Activated T-helper 2 cell treated with anti-CD3 and anti-CD28 coated beads, Interferon-gamma antibody, Interleukin-2, Interleukin-4, amounts not matched to agents 10 μg/mL and 5 μg/mL and 100 μg/mL, durations not matched to agents 14 hours and 24 hours and 36 hours (primary cell): ENCODE data around the gene CDH12. TPM values are rescaled to one million over a fixed set of nuclear protein-coding genes. Genes with fewer than 3 reads are reported as not detected.
"Not testable (repeated sequence)": the region's sequence is repeated elsewhere in the genome, so short reads cannot be mapped to it uniquely, and the experiment has no call there.

Source experiments
- DNase-seq: peaks from one replicate; pipeline ENCODE4 v3.0.0; 2021; ENCODE audit warnings: low spot score
- H3K27ac Mint-ChIP-seq: one replicate; pipeline ENCODE4 v1.8.0; 2021; ENCODE audit warnings: mixed read lengths
- H3K27me3 Mint-ChIP-seq: one replicate; pipeline ENCODE4 v1.8.0; 2021; ENCODE audit warnings: low read depth, mixed read lengths
- H3K36me3 Mint-ChIP-seq: one replicate; pipeline ENCODE4 v1.8.0; 2021; ENCODE audit warnings: low read depth, mixed read lengths
- H3K4me1 Mint-ChIP-seq: one replicate; pipeline ENCODE4 v1.8.0; 2021; ENCODE audit warnings: low read depth, mixed read lengths
- H3K4me3 Mint-ChIP-seq: one replicate; pipeline ENCODE4 v1.8.0; 2021; ENCODE audit warnings: low read depth, mild to moderate bottlenecking, moderate library complexity, mixed read lengths
- H3K9me3 Mint-ChIP-seq: one replicate; pipeline ENCODE4 v1.8.0; 2021; ENCODE audit warnings: mixed read lengths
- intact Hi-C: fragments of 100-400 bp; cut with micrococcal nuclease; formaldehyde crosslinking; loops from one replicate; pipeline ENCODE4 v1.15.1; 2023
- total RNA-seq: library from RNA; stranded (reverse); gene quantifications from 2 replicates; pipeline ENCODE4 v1.2.3, GENCODE V29; 2022

Gene CDH12
- total RNA-seq, 1 donor from 2014 or later: not detected

DNA sequence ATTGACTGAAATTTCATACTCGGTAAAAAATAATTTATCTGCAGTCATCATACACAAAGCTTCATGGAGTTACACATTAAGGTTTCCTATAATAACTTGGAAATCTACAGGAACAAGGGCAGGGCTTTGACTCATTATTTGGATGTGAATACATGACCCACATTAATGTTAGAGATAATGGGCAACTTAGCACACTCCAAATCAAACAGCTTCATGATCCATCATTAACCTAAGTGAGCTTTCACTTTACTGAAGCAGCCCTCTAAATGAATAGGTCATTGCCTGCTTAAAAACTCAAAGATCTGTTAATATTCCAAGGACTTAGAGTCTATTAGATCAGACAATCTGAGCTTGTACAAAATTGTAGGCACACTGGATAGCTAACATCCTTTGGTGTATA, 9.0 kb downstream of the CDH12 start:
- H3K27ac Mint-ChIP-seq: no peak overlapping the region
- no peaks in the 10 kb centered on the region for H3K4me1 Mint-ChIP-seq
- intact Hi-C loops: no loop called here
- DNase-seq: no peak
- H3K9me3 Mint-ChIP-seq: peaks cover 52% of the 10 kb centered on the region
- no peak overlapping the region for H3K4me3 Mint-ChIP-seq
- no peaks in the 10 kb centered on the region for H3K36me3 Mint-ChIP-seq
- no peaks in the 10 kb centered on the region for H3K27me3 Mint-ChIP-seq

DNA sequence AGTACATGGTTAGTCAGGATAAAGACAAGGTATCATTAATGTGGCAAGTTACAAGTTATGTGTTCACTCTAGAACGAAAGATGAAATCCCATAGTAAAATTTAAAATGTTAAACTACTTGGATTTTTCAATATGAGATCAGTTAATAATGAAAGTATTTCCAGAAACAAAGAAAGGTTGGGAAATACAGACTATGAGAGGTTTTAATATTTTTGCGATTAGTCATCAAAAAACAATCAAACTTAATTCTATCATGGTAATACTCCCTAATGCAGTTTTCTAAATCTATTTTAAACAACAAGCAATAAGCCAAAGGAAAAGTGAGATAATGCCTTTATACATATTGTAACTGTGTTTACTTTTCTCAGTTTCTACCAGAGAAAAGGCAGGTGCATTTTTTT, 10.6 kb downstream of the CDH12 start:
- H3K4me1 Mint-ChIP-seq: no peaks in the 10 kb centered on the region
- no peak overlapping the region for H3K4me3 Mint-ChIP-seq
- H3K27ac Mint-ChIP-seq: no peak overlapping the region
- no peaks in the 10 kb centered on the region for H3K36me3 Mint-ChIP-seq
- DNase-seq: no peak
- H3K27me3 Mint-ChIP-seq: no peaks in the 10 kb centered on the region
- H3K9me3 Mint-ChIP-seq: peaks cover 43% of the 10 kb centered on the region
- intact Hi-C loops: no loop called here

DNA sequence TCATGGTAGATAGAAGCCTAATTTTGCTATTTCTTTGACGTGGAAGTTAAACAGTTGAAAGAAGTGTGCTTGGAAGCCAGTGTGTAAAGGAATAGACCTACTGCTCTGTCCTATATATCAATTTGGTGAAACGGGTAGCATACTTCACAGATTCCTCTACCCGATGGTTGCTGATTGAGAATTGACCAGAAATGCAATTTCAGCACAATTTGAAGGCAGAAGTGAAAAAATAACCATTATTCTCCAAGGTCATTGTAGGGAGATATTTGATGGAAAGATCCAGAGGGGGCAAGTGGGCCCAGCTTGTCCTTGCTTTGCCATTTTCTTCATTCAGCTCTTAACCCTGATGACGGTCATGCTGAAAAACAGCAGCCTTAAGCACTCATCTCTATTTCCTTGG, 15.3 kb downstream of the CDH12 start:
- DNase-seq: no peak
- H3K4me3 Mint-ChIP-seq: no peak overlapping the region
- H3K9me3 Mint-ChIP-seq: peaks cover 25% of the 10 kb centered on the region
- no peaks in the 10 kb centered on the region for H3K4me1 Mint-ChIP-seq
- H3K36me3 Mint-ChIP-seq: no peaks in the 10 kb centered on the region
- H3K27ac Mint-ChIP-seq: no peak overlapping the region
- no peaks in the 10 kb centered on the region for H3K27me3 Mint-ChIP-seq
- intact Hi-C loops: no loop called here

DNA sequence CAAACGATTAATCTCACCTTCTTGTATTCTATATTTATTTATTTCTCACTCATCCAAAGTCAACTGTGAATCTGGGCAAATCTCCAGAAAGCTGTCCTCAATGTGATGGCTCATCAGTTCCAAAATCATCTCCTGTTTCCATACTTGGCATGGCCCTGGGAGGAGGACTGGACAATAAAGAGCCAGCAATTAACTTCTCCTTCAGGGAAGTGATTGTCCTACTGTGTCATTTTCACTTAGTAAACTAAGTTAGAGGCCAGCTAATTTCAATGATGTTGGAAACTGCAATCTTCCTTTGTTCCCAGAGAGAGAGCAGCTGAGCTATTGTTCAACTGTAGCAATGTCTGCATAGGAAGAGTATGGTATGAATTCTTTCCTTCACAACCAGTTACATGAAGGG, 17.5 kb downstream of the CDH12 start:
- intact Hi-C loops: no loop called here
- Mint-ChIP-seq H3K27ac (no peak overlapping the region), H3K4me3 (no peak overlapping the region), H3K9me3 (peaks cover 19% of the 10 kb centered on the region), H3K4me1 (no peaks in the 10 kb centered on the region), H3K27me3 (no peaks in the 10 kb centered on the region), H3K36me3 (no peaks in the 10 kb centered on the region)
- DNase-seq: no peak

DNA sequence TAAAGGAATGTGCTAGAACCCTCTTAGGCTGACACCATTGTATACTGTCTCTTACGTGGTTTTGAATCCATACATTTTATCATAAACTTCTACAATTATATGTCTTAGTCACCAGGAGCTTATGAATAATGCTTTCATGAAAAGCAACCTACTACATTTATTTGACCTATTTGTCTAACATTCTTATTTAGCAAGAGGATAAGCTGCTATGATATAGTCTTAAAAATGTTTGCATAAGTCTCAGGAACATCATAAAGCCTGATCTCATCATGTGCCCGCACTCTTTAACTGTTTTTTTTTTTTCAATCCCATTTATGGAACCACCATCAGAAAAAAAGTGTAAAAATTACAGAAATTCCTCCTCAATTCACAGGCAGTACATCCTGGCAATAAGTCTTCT, 59.7 kb downstream of the CDH12 start:
- H3K9me3 Mint-ChIP-seq: peaks cover 22% of the 10 kb centered on the region
- H3K27me3 Mint-ChIP-seq: no peaks in the 10 kb centered on the region
- H3K4me3 Mint-ChIP-seq: no peak overlapping the region
- no peaks in the 10 kb centered on the region for H3K4me1 Mint-ChIP-seq
- no peak overlapping the region for H3K27ac Mint-ChIP-seq
- intact Hi-C loops: no loop called here
- no peaks in the 10 kb centered on the region for H3K36me3 Mint-ChIP-seq
- DNase-seq: no peak

DNA sequence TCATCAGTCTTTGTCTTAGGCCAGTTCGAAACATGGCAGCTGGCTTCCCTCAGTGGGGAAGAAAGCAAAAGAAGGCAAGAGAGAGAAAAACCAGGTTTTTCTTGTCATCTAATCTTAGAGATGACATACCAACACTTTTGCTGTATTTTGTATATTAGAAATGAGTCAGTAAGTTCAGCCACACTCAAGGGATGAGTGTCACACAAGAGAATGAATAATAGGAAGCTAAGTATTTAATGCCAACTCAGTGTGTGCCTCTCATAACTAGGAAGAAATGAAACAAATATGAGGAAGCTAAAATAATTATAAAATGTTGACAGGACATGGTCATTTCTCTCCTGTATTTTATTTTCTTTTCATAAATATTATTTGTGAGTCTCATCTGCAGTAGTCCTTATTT, 65.3 kb downstream of the CDH12 start:
- no peaks in the 10 kb centered on the region for H3K27me3 Mint-ChIP-seq
- H3K4me1 Mint-ChIP-seq: no peaks in the 10 kb centered on the region
- no peaks in the 10 kb centered on the region for H3K36me3 Mint-ChIP-seq
- H3K27ac Mint-ChIP-seq: no peak overlapping the region
- no peak overlapping the region for H3K4me3 Mint-ChIP-seq
- peaks cover 27% of the 10 kb centered on the region for H3K9me3 Mint-ChIP-seq
- intact Hi-C loops: no loop called here
- DNase-seq: no peak

DNA sequence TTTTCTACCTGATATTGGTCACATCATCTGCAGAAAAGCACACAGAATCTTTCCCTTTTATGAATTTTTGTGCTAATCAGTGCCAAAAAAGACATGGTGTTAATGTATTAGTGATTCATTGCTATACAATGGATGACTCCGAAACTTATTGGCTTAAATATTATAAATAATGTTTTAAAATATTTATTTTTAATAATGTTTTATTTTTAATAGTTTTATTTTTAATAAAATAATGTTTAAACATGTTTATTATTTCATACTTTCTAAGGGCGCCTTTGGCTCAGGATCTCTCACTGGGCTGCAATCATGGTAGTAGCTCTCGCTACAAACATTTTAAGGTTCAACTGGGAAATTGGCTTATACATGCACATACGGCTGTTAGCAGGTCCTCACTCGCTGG, 65.7 kb downstream of the CDH12 start:
- no peaks in the 10 kb centered on the region for H3K27me3 Mint-ChIP-seq
- H3K27ac Mint-ChIP-seq: no peak overlapping the region
- no peaks in the 10 kb centered on the region for H3K4me1 Mint-ChIP-seq
- no peak overlapping the region for H3K4me3 Mint-ChIP-seq
- H3K9me3 Mint-ChIP-seq: peaks cover 28% of the 10 kb centered on the region
- intact Hi-C loops: no loop called here
- no peaks in the 10 kb centered on the region for H3K36me3 Mint-ChIP-seq
- DNase-seq: no peak

DNA sequence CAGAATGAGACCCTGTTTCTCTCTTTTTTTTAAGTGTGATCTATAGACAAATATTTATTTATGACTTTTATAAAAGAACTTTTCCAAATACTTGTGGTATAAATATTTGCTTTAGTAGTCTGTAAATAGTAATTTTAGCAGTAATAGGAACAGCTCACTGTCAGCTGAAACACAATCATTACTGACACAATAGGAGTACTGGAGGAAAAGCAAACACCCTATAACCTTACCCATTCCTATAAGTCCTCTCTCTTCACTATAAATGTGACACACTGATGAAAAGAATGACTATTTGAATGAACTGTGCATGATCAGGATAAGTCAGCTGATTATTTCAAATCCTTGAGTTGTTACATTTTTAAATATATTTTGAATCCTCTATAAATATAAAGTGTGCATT, 72.4 kb downstream of the CDH12 start:
- H3K36me3 Mint-ChIP-seq: no peaks in the 10 kb centered on the region

DNA sequence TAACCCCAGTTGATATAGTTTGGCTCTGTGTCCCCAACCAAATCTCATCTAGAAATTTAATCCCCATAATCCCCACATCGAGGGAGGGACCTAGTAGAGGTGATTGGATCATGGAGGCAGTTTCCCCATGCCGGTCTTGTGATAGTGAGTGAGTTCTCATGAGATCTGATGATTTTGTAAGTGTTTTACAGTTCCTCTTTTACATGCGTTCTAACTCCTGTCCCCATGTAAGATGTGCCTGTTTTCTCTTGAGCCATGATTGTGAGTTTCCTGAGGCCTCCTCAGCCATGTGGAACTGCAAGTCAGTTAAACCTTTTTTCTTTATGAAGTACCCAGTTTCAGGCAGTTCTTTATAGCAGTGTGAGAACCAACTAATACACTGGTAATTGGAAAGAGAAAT, 73.6 kb downstream of the CDH12 start:
- no peak for DNase-seq
- H3K27me3 Mint-ChIP-seq: no peaks in the 10 kb centered on the region
- no peak overlapping the region for H3K27ac Mint-ChIP-seq
- no peaks in the 10 kb centered on the region for H3K36me3 Mint-ChIP-seq
- H3K4me3 Mint-ChIP-seq: no peak overlapping the region
- H3K9me3 Mint-ChIP-seq: peaks cover 39% of the 10 kb centered on the region
- H3K4me1 Mint-ChIP-seq: no peaks in the 10 kb centered on the region
- intact Hi-C loops: no loop called here

More for the DNA sequence above, 72.4 kb downstream of the CDH12 start:
- Mint-ChIP-seq H3K27me3 (no peaks in the 10 kb centered on the region), H3K9me3 (peaks cover 41% of the 10 kb centered on the region), H3K27ac (no peak overlapping the region), H3K4me1 (no peaks in the 10 kb centered on the region), H3K4me3 (no peak overlapping the region)
- DNase-seq: no peak
- intact Hi-C loops: no loop called here

DNA sequence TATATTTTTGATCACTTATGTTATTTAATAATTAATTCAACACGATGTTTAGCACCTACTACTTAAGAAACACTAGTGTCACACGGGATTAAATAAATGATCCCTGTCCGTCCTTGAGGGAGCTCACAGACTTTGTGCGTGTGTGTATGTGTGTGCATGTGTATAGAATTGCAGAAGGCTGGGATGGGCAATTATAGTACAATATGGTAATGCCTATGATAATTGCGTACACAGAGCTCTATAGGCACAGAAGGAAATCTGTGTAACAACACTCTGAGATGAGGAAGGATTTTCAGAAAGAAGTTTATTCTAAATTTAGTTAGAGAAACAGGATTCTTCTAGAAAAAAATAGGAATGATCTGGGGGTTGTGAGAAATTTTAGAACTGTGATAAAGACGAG, 76.9 kb downstream of the CDH12 start:
- intact Hi-C loops: no loop called here
- peaks cover 34% of the 10 kb centered on the region for H3K9me3 Mint-ChIP-seq
- no peaks in the 10 kb centered on the region for H3K27me3 Mint-ChIP-seq
- no peaks in the 10 kb centered on the region for H3K4me1 Mint-ChIP-seq
- H3K27ac Mint-ChIP-seq: no peak overlapping the region
- no peak overlapping the region for H3K4me3 Mint-ChIP-seq
- DNase-seq: no peak
- no peaks in the 10 kb centered on the region for H3K36me3 Mint-ChIP-seq

DNA sequence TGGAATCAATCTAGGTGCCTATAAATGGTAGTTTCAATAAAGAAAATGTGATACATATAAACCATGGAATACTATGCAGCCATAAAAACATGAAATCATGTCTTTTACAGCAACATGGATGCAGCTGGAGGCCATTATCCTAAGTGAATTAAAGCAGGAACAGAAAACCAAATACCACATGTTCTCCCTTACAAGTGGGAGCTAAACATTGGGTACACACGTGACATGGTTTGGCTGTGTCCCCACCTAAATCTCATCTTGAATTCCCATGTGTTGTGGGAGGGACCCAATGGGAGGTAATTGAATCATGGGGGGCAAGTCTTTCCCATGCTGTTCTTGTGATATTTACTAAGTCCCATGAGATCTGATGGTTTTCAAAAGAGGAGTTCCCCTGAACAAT, 78.9 kb downstream of the CDH12 start:
- H3K36me3 Mint-ChIP-seq, H3K27ac Mint-ChIP-seq, H3K4me3 Mint-ChIP-seq, DNase-seq, intact Hi-C loops, H3K27me3 Mint-ChIP-seq, H3K4me1 Mint-ChIP-seq: not testable (repeated sequence)
- peaks cover 37% of the 10 kb centered on the region for H3K9me3 Mint-ChIP-seq

DNA sequence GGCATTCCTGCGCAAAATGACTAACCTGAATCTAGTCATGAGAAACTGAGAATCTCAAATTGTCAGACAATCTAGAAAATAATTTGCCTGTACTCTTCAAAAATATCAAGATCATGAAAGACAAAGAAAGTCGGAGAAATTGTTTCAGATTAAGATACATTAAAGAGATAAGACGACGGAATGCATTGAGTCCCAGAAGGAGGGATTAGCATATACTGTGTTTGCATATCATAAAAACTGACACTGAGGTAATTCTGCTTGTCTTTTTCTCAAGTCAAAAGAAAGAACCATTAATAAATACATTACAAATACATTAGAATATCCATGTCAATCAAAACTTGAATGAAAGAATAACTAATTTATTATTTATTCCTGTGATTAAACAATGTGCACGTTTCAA, 88.4 kb downstream of the CDH12 start:
- intact Hi-C loops: no loop called here
- H3K4me3 Mint-ChIP-seq: no peak overlapping the region
- no peaks in the 10 kb centered on the region for H3K4me1 Mint-ChIP-seq
- H3K27me3 Mint-ChIP-seq: no peaks in the 10 kb centered on the region
- no peak for DNase-seq
- no peaks in the 10 kb centered on the region for H3K36me3 Mint-ChIP-seq
- no peak overlapping the region for H3K27ac Mint-ChIP-seq
- peaks cover 19% of the 10 kb centered on the region for H3K9me3 Mint-ChIP-seq

DNA sequence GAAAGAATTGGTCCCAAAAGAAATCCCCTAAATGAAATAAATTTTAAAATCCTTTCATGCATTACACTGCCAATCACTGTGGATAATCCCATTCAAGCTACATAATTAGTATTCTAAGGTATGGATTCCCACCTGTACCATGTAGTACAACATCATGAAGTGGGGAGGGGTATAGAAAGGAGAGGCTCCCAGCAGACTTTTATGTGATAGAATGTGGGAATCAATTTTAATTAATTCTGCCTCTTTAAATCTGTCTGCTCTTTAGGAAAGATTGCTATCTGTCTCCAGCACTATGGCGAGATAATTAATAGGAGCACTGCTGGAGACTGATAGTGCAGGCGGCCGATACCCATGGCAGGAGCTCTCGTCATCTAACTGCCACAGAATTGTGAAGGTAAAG, 95.4 kb downstream of the CDH12 start:
- Mint-ChIP-seq H3K36me3 (no peaks in the 10 kb centered on the region), H3K27me3 (no peaks in the 10 kb centered on the region), H3K27ac (no peak overlapping the region), H3K4me1 (no peaks in the 10 kb centered on the region), H3K9me3 (peaks cover 17% of the 10 kb centered on the region), H3K4me3 (no peak overlapping the region)
- intact Hi-C loops: no loop called here
- no peak for DNase-seq

DNA sequence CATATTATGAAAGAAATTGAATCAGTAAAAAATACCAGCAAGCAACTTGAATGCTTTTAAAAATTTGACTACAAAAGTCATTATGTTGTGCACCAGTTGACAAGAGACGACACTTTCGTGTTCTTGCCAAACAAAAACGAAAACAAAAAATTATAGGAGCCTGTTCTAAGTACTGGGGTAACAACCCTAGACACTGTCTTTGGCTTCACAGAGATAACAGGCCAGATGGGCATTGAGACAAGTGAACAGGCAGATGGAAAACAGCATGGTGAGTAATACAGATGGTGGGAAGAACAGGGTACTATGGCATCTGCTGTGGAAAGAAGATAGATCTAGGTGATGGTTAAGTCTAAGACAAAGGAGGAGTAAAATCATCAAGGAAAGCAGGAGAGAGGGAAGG, 99.0 kb downstream of the CDH12 start:
- no peaks in the 10 kb centered on the region for H3K4me1 Mint-ChIP-seq
- H3K4me3 Mint-ChIP-seq: no peak overlapping the region
- intact Hi-C loops: no loop called here
- no peak for DNase-seq
- H3K27me3 Mint-ChIP-seq: no peaks in the 10 kb centered on the region
- H3K36me3 Mint-ChIP-seq: no peaks in the 10 kb centered on the region
- no peak overlapping the region for H3K27ac Mint-ChIP-seq
- peaks cover 27% of the 10 kb centered on the region for H3K9me3 Mint-ChIP-seq
